Type B pancreatic cell (in vitro differentiated cells): ENCODE data around the gene CHMP2A. TPM values are rescaled to one million over a fixed set of nuclear protein-coding genes. Genes with fewer than 3 reads are reported as not detected.
"Not testable (repeated sequence)": the region's sequence is repeated elsewhere in the genome, so short reads cannot be mapped to it uniquely, and the experiment has no call there.

Experiments
- DNase-seq: peaks from one replicate; pipeline ENCODE4 v3.0.0; 2021; ENCODE audit warnings: mixed read lengths; ENCODE audit not compliant: unreplicated experiment; ENCODE audit errors: extremely low spot score
- H3K27ac Mint-ChIP-seq: 2 replicates; pipeline ENCODE4 v1.8.0; 2021; ENCODE audit warnings: mild to moderate bottlenecking, mixed read lengths
- H3K27me3 Mint-ChIP-seq: 2 replicates; pipeline ENCODE4 v1.8.0; 2021; ENCODE audit warnings: mixed read lengths
- H3K36me3 Mint-ChIP-seq: 2 replicates; pipeline ENCODE4 v1.8.0; 2021; ENCODE audit warnings: mixed read lengths
- H3K4me1 Mint-ChIP-seq: one replicate; pipeline ENCODE4 v1.8.0; 2021; ENCODE audit warnings: mixed read lengths; ENCODE audit not compliant: unreplicated experiment
- H3K4me3 Mint-ChIP-seq: 2 replicates; pipeline ENCODE4 v1.8.0; 2021; ENCODE audit warnings: mild to moderate bottlenecking, mixed read lengths
- H3K9me3 Mint-ChIP-seq: 2 replicates; pipeline ENCODE4 v1.8.0; 2021; ENCODE audit warnings: mixed read lengths
- microRNA-seq: library from miRNA; unstranded; fragments of <30 nt; microRNA quantifications from one replicate; pipeline ENCODE4, GENCODE V29; 2020
- total RNA-seq: library from RNA; stranded (reverse); gene quantifications from 2 replicates; pipeline ENCODE4 v1.2.1, GENCODE V29; 2021; ENCODE audit warnings: low replicate concordance
- TF ChIP-seq, protein P1 (sequence below): fragments of 200-600 bp; sonication (generic); conservative IDR thresholded peaks from 2 replicates; pipeline ENCODE4 v1.5.0; 2021; ENCODE audit warnings: antibody characterized with exemption, mild to moderate bottlenecking

Gene CHMP2A
- total RNA-seq, 1 donor from 2014 or later: 86.5 TPM

DNA sequence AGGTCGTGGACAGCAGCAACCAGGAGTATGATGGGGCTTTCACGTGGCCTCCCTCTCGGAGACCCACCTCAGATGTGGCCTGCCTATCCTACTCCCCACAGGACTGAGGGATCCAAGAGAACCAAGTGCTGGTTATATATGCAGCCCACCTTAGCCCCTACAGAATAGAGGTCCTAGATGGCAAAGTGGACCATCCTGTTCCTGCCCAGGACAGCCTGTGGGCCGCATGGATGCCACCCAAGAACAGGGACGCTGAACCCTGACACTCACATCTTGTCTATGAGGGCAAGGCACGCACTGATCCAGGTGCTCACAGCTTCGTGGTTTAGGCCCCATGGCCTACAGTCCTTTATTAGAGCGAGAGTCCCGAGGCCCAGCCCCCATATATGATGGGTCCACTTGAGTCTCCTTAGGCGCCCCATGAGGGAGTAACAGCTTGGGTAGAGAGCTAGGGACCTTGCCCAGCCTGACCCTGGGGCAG lies 41.7 kb downstream of the CHMP2A start:
- H3K4me3 Mint-ChIP-seq: no peak overlapping the region
- H3K36me3 Mint-ChIP-seq: peaks cover 5% of the 10 kb centered on the region
- TF ChIP-seq, protein P1, sequence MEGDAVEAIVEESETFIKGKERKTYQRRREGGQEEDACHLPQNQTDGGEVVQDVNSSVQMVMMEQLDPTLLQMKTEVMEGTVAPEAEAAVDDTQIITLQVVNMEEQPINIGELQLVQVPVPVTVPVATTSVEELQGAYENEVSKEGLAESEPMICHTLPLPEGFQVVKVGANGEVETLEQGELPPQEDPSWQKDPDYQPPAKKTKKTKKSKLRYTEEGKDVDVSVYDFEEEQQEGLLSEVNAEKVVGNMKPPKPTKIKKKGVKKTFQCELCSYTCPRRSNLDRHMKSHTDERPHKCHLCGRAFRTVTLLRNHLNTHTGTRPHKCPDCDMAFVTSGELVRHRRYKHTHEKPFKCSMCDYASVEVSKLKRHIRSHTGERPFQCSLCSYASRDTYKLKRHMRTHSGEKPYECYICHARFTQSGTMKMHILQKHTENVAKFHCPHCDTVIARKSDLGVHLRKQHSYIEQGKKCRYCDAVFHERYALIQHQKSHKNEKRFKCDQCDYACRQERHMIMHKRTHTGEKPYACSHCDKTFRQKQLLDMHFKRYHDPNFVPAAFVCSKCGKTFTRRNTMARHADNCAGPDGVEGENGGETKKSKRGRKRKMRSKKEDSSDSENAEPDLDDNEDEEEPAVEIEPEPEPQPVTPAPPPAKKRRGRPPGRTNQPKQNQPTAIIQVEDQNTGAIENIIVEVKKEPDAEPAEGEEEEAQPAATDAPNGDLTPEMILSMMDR: no peak
- peak overlapping the region; percentile 70 for H3K27ac Mint-ChIP-seq
- peaks cover 8% of the 10 kb centered on the region for H3K4me1 Mint-ChIP-seq
- H3K27me3 Mint-ChIP-seq: no peaks in the 10 kb centered on the region
- DNase-seq: no peak
- H3K9me3 Mint-ChIP-seq: no peaks in the 10 kb centered on the region

DNA sequence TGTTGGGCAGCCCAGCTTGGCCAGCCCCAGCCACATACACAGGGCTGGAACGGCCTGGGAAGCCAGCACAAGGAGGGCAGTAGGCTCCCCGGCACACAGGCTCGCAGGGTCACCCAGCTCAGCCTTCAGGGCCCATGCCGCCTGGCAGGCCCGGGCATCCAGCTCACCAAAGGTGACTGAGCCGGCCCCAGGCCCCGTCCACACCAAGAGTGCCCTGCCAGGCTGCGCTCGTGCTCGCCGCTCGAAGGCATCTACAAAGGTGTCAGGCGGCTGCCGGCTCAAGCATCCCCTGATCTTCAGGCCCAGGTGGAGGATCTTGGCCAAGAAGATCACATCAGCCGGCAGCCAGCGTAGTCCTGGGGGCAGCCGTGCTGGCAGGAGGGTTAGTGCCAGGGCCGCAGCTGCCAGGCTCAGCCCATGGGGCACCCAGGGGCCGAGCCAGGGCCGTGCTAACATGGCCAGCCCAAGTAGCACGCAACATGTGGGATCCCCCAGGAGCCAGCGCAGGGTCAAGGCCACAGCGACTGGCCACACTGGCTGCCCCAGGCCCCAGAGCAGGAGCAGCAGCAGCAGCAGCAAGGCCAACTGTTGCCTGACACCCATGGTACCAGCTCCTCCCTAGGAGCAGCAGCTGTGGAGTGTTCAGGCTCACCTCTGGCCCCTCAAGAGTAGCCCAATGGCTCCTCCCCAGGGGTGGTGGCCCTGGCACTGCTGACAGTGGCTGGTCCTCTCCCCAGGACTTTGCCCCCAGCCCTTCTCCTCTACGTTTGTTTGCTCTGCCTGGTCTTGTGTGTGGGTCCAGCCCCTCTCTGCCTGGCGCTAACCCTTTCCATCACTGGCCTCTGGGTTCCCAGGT lies 43.3 kb downstream of the CHMP2A start, which contains the start of gene SLC27A5:
TSS of gene SLC27A5 (minus strand) at position 640 of the 856 bp plus-strand sequence. CDS start at position 603, 37 bp downstream.
- H3K36me3 Mint-ChIP-seq: peaks cover 5% of the 10 kb centered on the region
- no peak for DNase-seq
- peaks cover 5% of the 10 kb centered on the region for H3K9me3 Mint-ChIP-seq
- no peaks in the 10 kb centered on the region for H3K27me3 Mint-ChIP-seq
- H3K4me1 Mint-ChIP-seq: peaks cover 8% of the 10 kb centered on the region
- H3K27ac Mint-ChIP-seq: no peak within 1 kb of the TSS
- TF ChIP-seq, protein P1: no peak
- no peak within 1 kb of the TSS for H3K4me3 Mint-ChIP-seq

DNA sequence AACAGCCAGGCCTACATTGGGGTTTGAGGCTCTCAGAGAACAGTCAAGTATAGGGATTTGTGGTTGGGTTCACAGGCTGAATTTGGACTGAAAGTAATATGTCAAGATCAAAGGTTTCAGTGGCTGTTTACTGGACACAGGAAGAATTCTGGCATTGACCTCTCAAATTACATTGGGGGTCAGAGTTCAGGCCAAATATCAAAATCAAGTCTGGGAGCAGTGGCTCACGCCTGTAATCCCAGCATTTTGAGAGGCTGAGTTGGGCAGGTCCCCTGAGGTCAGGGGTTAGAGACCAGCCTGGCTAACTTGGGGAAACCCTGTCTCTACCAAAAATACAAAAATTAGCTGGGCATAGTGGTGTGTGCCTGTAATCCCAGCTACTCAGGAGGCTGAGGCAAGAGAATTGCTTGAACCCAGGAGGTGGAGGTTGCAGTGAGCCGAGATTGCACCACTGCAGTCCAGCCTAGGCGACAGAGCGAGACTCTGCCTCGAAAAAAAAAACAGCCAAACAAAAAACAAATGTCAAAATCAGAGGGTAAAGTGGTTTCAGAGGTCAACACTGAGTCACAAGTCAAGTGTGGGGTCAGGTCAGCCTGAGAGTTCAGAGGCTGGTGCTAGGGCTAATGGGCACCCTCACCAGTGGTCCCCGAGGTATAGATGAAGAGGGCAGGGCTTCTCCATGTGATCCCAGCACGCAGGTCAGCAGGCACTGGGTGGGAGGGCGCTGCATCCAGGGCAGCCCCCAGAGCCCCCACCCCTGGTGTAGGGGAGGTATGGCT lies 44.6 kb downstream of the CHMP2A start:
- Mint-ChIP-seq H3K4me3 (no peak overlapping the region), H3K27ac (no peak overlapping the region), H3K4me1 (peaks cover under 1% of the 10 kb centered on the region), H3K36me3 (peaks cover under 1% of the 10 kb centered on the region), H3K9me3 (peaks cover 5% of the 10 kb centered on the region), H3K27me3 (no peaks in the 10 kb centered on the region)
- no peak for DNase-seq
- TF ChIP-seq, protein P1: no peak

DNA sequence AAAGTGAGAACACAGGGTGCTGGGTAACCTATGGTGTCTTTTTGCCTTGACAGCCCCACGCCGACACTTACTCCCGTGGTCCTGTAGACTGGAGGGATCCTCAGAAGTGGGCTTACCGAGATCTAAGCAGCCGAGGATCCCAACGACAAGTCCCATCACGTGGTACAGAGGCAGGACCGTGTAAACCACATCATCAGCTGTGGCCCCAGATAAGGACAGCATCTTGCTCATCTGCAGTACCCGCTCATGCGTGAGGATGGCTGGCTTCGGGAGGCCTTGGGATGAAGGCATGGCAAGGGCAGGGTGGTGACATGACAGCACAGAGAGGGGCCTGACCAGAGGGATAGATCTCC lies 45.2 kb downstream of the CHMP2A start:
- no peak for DNase-seq
- no peaks in the 10 kb centered on the region for H3K27me3 Mint-ChIP-seq

DNA sequence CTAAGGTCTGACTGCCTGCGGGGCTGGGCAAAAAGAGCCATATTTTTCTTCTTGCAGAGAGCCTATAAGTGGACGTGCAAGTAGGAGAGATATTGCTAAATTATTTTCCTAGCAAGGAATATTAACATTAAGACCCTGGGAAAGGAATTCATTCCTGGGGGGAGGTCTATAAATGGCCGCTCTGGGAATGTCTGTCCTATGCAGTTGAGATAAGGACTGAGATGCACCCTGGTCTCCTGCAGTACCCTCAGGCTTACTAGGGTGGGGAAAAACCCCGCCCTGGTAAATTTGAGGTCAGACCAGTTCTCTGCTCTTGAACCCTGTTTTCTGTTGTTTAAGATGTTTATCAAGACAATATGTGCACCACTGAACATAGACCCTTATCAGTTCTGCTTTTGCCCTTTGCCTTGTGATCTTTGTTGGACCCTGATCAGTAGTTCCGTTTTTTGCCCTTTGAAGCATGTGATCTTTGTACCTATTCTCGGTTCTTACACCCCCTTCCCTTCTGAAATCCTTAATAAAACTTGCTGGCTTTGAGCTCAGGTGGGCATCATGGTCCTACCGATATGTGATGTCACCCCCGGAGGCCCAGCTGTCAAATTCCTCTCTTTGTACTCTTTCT lies 47.2 kb downstream of the CHMP2A start:
- H3K9me3 Mint-ChIP-seq, H3K4me3 Mint-ChIP-seq, DNase-seq, H3K27me3 Mint-ChIP-seq, H3K36me3 Mint-ChIP-seq, H3K27ac Mint-ChIP-seq, H3K4me1 Mint-ChIP-seq: not testable (repeated sequence)

More for the DNA sequence above, 45.2 kb downstream of the CHMP2A start:
- peaks cover 5% of the 10 kb centered on the region for H3K9me3 Mint-ChIP-seq
- TF ChIP-seq, protein P1: no peak
- no peaks in the 10 kb centered on the region for H3K4me1 Mint-ChIP-seq
- no peak overlapping the region for H3K27ac Mint-ChIP-seq
- no peaks in the 10 kb centered on the region for H3K36me3 Mint-ChIP-seq
- no peak overlapping the region for H3K4me3 Mint-ChIP-seq

Small RNA genes within 50 kb of the gene (microRNA-seq; reads per million reads assigned to microRNA genes)
- 2.5 reads per million for gene MIR6807

Other genes with a start within 250 kb of the CHMP2A start
- gene ERVK3-1, start 249.7 kb downstream of the CHMP2A start, total RNA-seq: 35.2 and 36.8 TPM in 2 replicates
- gene ZSCAN22, start 228.1 kb downstream of the CHMP2A start, total RNA-seq: 4.2 and 5.4 TPM in 2 replicates
- 5.1 and 11.7 TPM in 2 replicates for gene A1BG, start 201.6 kb downstream of the CHMP2A start, total RNA-seq
- gene ZNF497, start 192.4 kb downstream of the CHMP2A start, total RNA-seq: 4.1 and 8.1 TPM in 2 replicates
- gene ZNF837, start 174.1 kb downstream of the CHMP2A start, total RNA-seq: 2.8 and 3.8 TPM in 2 replicates
- 1,320 and 1,324 TPM in 2 replicates for gene RPS5, start 167.8 kb downstream of the CHMP2A start, total RNA-seq
- gene RNF225, start 159.4 kb downstream of the CHMP2A start, total RNA-seq: 1.0 and 4.0 TPM in 2 replicates
- 10.1 and 18.2 TPM in 2 replicates for gene ZNF584, start 146.5 kb downstream of the CHMP2A start, total RNA-seq
- gene ZNF132, start 115.0 kb downstream of the CHMP2A start, total RNA-seq: 2.5 and 6.0 TPM in 2 replicates
- gene ZNF324B, start 103.5 kb downstream of the CHMP2A start, total RNA-seq: 9.3 and 12.7 TPM in 2 replicates
- 11.5 and 15.0 TPM in 2 replicates for gene ZNF324, start 88.0 kb downstream of the CHMP2A start, total RNA-seq
- 13.0 and 17.4 TPM in 2 replicates for gene ZNF446, start 78.8 kb downstream of the CHMP2A start, total RNA-seq
- 5.7 and 9.3 TPM in 2 replicates for gene SLC27A5, start 43.1 kb downstream of the CHMP2A start, total RNA-seq
- 18.6 and 20.2 TPM in 2 replicates for gene ZBTB45, start 35.3 kb downstream of the CHMP2A start, total RNA-seq
- 401 and 679 TPM in 2 replicates for gene TRIM28, start 11.0 kb downstream of the CHMP2A start, total RNA-seq
- gene UBE2M, start 3.5 kb upstream of the CHMP2A start, total RNA-seq: 78.0 and 81.9 TPM in 2 replicates
- gene MZF1, start 18.2 kb upstream of the CHMP2A start, total RNA-seq: 22.9 and 30.0 TPM in 2 replicates